Measurements from ENCODE around the gene ALDH1L1. TPM values are rescaled to one million over a fixed set of nuclear protein-coding genes. Genes with fewer than 3 reads are reported as not detected.

The ALDH1L1 gene
- total RNA-seq, 1 experiment from 2014 or later: 50.0 TPM

DNA sequence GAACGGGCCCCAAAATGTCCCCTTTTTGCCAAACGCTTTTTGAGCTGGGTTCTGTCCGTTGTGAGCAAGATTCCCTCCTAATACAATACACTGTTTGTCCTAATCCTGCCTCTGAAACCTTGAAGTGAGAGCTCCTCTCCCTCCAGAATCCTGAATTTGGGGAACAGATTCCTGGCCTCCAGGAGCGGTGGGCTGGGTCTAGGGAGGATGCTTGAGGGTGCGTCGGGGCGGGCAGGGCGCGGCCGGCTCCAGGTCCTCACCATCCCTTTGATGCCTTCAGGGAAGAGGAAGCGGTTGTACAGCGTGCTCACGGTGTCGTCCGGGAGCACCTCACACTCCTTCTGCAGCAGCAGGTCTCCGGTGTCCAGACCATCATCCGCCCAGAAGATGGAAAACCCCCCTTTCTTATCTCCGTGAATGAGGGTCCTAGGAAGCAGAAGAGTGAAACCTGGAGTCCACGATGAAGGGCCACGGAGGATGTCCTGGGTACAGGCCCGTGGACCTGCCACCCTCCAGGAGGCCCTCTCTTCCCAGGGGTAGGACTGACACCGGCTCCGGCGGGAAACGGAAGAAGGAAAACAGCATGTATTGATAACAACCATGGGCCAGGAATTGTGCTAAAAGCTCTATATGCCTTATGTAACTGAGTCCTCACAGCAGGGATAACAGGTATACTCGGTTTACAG is 23.2 kb downstream of the ALDH1L1 start:
- POLR2A ChIA-PET (ENCODE audit: unreplicated experiment): no interaction called here
- no peaks in the 10 kb centered on the region for H3K36me3 ChIP-seq (ENCODE audit: low read depth)
- intact Hi-C loops (cut with micrococcal nuclease; ENCODE audit: unreplicated experiment): no loop called here
- no TSS peak for BruUV-seq (replicated peaks)
- H4K20me1 ChIP-seq (ENCODE audit: insufficient read depth): no peaks in the 10 kb centered on the region
- no peaks in the 10 kb centered on the region for H3K79me2 ChIP-seq (ENCODE audit: low read depth)
- CTCF ChIA-PET: no interaction called here
- no peaks in the 10 kb centered on the region for H3K9me2 ChIP-seq (ENCODE audit: insufficient read depth)
- no peak overlapping the region for H2AFZ ChIP-seq
- no peaks in the 10 kb centered on the region for H3F3A ChIP-seq (ENCODE audit: insufficient read depth, low read depth)
- H3K9me3 ChIP-seq (ENCODE audit: insufficient read depth, low read depth): no peaks in the 10 kb centered on the region
- DNase-seq: no peak
- no peak overlapping the region for H3K4me2 ChIP-seq
- no peaks in the 10 kb centered on the region for H3K27me3 ChIP-seq (ENCODE audit: insufficient read depth, low read depth)
- H3K4me3 ChIP-seq: no peak overlapping the region
- TF ChIP-seq, protein P1, sequence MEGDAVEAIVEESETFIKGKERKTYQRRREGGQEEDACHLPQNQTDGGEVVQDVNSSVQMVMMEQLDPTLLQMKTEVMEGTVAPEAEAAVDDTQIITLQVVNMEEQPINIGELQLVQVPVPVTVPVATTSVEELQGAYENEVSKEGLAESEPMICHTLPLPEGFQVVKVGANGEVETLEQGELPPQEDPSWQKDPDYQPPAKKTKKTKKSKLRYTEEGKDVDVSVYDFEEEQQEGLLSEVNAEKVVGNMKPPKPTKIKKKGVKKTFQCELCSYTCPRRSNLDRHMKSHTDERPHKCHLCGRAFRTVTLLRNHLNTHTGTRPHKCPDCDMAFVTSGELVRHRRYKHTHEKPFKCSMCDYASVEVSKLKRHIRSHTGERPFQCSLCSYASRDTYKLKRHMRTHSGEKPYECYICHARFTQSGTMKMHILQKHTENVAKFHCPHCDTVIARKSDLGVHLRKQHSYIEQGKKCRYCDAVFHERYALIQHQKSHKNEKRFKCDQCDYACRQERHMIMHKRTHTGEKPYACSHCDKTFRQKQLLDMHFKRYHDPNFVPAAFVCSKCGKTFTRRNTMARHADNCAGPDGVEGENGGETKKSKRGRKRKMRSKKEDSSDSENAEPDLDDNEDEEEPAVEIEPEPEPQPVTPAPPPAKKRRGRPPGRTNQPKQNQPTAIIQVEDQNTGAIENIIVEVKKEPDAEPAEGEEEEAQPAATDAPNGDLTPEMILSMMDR (conservative IDR thresholded peaks at IDR 0.05): no peak
- TF ChIP-seq EZH2 (IDR thresholded peaks at IDR 0.05; ENCODE audit: low read depth): no peak
- no peaks in the 10 kb centered on the region for H3K4me1 ChIP-seq (replicated peaks; ENCODE audit: insufficient read depth)
- no peak overlapping the region for H3K27ac ChIP-seq

DNA sequence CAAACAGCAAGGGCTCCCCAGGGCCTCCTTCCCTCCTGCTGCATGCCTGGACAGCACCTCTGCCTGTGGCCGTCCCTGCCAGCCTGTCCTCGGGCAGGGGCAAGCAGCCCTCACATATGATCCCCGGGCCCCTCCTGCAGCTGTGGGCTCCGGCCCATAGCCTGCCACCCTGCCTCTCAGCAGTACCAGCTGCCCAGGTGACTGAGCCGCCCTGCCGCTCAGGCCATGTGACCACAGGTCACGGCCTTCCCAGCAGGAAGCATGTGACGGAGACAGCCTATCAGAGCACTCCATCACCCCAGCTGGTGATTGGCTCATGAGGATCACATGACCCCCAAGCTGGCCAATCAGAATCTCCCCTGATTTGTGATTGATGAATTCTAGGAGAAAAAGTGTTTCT is 23.9 kb downstream of the ALDH1L1 start:
- ChIA-PET POLR2A (ENCODE audit: unreplicated experiment) (interaction anchor here (0.6 kb wide), 1 partner anchor 144 kb away, joined by 3 read pairs; no protein-coding TSS in a partner anchor), CTCF (no interaction called here)
- no TSS peak for BruUV-seq (replicated peaks)
- no peak overlapping the region for H3K4me2 ChIP-seq
- H3K4me3 ChIP-seq: no peak overlapping the region
- H3K9me3 ChIP-seq (ENCODE audit: insufficient read depth, low read depth): no peaks in the 10 kb centered on the region
- no peak overlapping the region for H3K27ac ChIP-seq
- no peaks in the 10 kb centered on the region for H3K4me1 ChIP-seq (replicated peaks; ENCODE audit: insufficient read depth)
- TF ChIP-seq EZH2 (IDR thresholded peaks at IDR 0.05; ENCODE audit: low read depth): no peak
- TF ChIP-seq, protein P1 (conservative IDR thresholded peaks at IDR 0.05): no peak
- no peaks in the 10 kb centered on the region for H3K79me2 ChIP-seq (ENCODE audit: low read depth)
- no peak for DNase-seq
- H3K9me2 ChIP-seq (ENCODE audit: insufficient read depth): no peaks in the 10 kb centered on the region
- intact Hi-C loops (cut with micrococcal nuclease; ENCODE audit: unreplicated experiment): no loop called here
- no peaks in the 10 kb centered on the region for H3K36me3 ChIP-seq (ENCODE audit: low read depth)
- no peak overlapping the region for H2AFZ ChIP-seq
- H4K20me1 ChIP-seq (ENCODE audit: insufficient read depth): no peaks in the 10 kb centered on the region
- H3F3A ChIP-seq (ENCODE audit: insufficient read depth, low read depth): no peaks in the 10 kb centered on the region
- H3K27me3 ChIP-seq (ENCODE audit: insufficient read depth, low read depth): no peaks in the 10 kb centered on the region

DNA sequence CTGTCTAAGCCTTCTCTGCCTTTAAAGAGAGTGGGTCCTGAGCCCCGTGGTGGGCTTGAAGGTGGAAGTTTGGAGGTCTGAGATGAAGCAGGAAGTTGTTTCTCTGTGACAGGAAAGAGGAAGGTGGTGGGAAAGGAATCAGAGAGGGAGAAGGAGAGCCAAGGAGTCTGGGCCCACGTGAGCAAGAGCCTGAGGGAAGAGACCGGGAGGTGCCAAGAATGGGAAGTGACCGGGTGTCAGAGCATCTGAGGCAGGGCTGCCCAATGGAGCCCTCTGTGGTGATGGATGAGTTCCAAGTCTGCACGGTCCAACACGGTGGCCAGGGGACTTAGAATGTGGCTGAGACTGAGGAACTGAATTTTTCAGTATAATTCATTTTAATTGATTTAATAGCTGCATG is 24.6 kb downstream of the ALDH1L1 start:
- H3K9me3 ChIP-seq (ENCODE audit: insufficient read depth, low read depth): no peaks in the 10 kb centered on the region
- intact Hi-C loops (cut with micrococcal nuclease; ENCODE audit: unreplicated experiment): no loop called here
- ChIA-PET POLR2A (ENCODE audit: unreplicated experiment) (interaction anchor here (0.6 kb wide), 1 partner anchor 143 kb away, joined by 3 read pairs; no protein-coding TSS in a partner anchor), CTCF (no interaction called here)
- H3K4me2 ChIP-seq: no peak overlapping the region
- H3K4me1 ChIP-seq (replicated peaks; ENCODE audit: insufficient read depth): no peaks in the 10 kb centered on the region
- H2AFZ ChIP-seq: no peak overlapping the region
- no TSS peak for BruUV-seq (replicated peaks)
- no peak for DNase-seq
- H3K36me3 ChIP-seq (ENCODE audit: low read depth): no peaks in the 10 kb centered on the region
- no peaks in the 10 kb centered on the region for H3F3A ChIP-seq (ENCODE audit: insufficient read depth, low read depth)
- no peaks in the 10 kb centered on the region for H3K9me2 ChIP-seq (ENCODE audit: insufficient read depth)
- no peaks in the 10 kb centered on the region for H4K20me1 ChIP-seq (ENCODE audit: insufficient read depth)
- no peak for TF ChIP-seq EZH2 (IDR thresholded peaks at IDR 0.05; ENCODE audit: low read depth)
- TF ChIP-seq, protein P1 (conservative IDR thresholded peaks at IDR 0.05): no peak
- H3K4me3 ChIP-seq: no peak overlapping the region
- no peaks in the 10 kb centered on the region for H3K79me2 ChIP-seq (ENCODE audit: low read depth)
- H3K27me3 ChIP-seq (ENCODE audit: insufficient read depth, low read depth): no peaks in the 10 kb centered on the region
- H3K27ac ChIP-seq: no peak overlapping the region
